ENCODE measurements around the gene RAP2A.

Gene RAP2A

DNA sequence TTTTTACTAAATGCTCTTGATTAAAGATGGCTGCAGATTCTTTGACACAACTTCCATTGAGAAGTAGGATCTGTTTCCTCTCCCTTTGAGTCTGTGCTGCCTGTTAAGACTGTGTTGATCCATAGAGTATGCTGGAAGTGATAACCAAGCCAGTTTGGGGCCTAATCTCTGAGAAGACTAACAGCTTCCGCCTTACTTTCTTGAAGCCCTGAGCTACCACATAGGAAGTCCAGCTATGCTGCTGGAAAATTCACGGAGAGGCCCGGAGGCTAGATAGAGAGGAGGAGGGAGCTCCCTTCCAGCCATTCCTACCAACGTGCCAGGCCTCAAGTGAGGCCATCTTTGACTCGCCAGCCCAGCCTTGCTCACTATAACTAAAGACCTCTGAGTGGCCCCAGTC, 12.5 kb downstream of the RAP2A start:
- no peak for DNase-seq (ENCODE audit: low read depth in 1 of 2, low spot score in 1 of 2)

DNA sequence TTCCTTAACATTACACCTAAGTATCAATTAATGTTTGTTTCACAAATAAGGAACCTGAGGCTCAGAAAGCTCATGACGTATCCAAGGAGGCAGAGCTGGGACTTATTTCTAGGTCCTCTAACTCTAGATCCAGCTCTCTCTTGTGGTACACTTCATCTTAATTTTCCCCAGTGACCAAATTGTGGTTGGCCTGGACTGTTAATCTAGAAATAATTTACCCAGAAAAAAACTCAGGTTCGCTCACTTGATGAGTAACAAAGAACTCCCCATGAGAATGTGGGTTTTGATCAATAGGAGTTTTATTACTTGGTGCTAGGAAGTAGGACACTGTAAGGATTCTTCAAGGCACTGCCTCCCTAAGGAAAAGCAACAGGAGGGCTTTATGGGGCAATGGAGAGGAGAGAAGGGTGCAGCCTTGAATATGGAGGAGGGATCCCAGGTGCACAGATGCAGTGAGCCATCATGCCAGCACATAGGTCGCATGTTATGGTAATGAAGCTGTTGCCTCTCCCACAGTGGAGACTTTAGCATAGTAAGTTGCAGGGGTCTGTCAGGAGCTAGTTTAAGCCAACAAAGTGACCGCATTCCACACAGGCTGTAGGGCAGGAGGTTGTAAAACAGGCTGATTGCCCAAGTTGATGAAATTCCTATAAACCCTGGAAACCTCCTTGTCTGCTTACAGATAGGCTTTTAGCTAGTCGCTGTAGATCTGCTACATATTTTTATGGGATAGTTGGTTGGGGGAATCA, 14.7 kb downstream of the RAP2A start:
- no peak for DNase-seq (ENCODE audit: low read depth in 1 of 2, low spot score in 1 of 2)

GRCh38 chr13:97454699-97455098, 20.7 kb downstream of the RAP2A start:
- DNase-seq (ENCODE audit: low read depth in 1 of 2, low spot score in 1 of 2), result no peak

GRCh38 chr13:97456047-97456446, 22.1 kb downstream of the RAP2A start:
- no peak for DNase-seq (ENCODE audit: low read depth in 1 of 2, low spot score in 1 of 2)

GRCh38 chr13:97459215-97459777, 25.3 kb downstream of the RAP2A start:
- no peak for DNase-seq (ENCODE audit: low read depth in 1 of 2, low spot score in 1 of 2)

DNA sequence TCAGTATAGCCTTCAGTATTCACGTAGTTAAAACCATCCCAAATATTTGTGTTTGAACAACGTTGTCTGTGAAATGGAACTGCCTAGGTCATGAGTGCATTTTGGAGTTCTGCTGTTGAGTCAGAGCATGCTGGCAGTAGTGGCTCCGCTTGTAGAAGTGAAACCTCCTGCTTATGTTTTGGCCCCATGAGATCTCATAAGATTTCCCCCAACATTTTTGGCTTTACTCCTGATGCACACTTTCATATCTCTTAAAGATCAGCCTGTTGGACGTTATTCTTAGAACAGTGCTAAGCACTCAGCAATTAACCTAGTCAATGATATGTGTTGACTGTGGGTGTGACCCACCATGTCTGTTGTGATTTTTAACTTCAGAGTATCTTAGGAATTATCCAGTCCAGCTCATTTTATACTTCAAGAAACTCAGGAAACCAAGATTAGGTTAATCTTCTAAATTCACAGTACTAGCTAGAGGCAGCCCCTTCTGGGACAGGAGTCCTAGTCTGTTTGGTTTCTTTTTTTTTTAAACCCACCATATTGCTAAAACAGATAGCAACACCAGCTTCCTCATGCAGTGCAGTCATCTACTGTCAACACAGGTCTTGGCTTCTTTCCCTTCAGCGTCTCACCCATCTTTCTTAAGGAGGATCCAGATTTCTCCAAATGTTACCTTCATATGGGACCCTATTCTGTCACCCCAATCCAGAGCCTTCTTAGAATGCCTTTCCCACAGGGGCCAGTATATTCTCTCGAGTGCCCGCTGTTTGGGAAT, 26.2 kb downstream of the RAP2A start:
- no peak for DNase-seq (ENCODE audit: low read depth in 1 of 2, low spot score in 1 of 2)

- DNase-seq (ENCODE audit: low read depth in 1 of 2, low spot score in 1 of 2), result no peak
These were observed 26.9 kb downstream of the RAP2A start for GRCh38 chr13:97460853-97461252.

- DNase-seq (ENCODE audit: low read depth in 1 of 2, low spot score in 1 of 2), result no peak
These were observed 30.6 kb downstream of the RAP2A start for GRCh38 chr13:97464561-97464960.

DNA sequence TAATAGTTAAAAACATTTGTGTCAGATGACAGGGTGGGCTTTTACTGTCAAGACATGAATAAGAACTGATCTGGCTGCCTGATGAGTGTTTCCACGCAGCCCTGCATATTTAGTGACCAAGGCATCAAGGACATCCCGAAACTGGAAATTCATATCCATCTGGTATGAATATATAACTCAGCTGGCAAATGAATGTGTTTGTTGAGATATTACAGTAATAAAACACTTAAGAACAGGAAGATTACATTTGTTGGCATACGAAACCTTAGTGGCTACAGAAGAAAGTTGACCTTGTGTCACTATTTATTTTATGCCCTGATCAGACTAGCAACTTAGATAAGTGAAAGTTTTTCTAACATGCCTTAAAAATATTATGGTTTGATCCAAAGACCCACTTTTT, 32.8 kb downstream of the RAP2A start:
- DNase-seq (ENCODE audit: low read depth in 1 of 2, low spot score in 1 of 2), result no peak

GRCh38 chr13:97468331-97468730, 34.4 kb downstream of the RAP2A start:
- DNase-seq (ENCODE audit: low read depth in 1 of 2, low spot score in 1 of 2), result no peak

GRCh38 chr13:97471711-97472110, 37.7 kb downstream of the RAP2A start:
- DNase-seq (ENCODE audit: low read depth in 1 of 2, low spot score in 1 of 2), result no peak

DNA sequence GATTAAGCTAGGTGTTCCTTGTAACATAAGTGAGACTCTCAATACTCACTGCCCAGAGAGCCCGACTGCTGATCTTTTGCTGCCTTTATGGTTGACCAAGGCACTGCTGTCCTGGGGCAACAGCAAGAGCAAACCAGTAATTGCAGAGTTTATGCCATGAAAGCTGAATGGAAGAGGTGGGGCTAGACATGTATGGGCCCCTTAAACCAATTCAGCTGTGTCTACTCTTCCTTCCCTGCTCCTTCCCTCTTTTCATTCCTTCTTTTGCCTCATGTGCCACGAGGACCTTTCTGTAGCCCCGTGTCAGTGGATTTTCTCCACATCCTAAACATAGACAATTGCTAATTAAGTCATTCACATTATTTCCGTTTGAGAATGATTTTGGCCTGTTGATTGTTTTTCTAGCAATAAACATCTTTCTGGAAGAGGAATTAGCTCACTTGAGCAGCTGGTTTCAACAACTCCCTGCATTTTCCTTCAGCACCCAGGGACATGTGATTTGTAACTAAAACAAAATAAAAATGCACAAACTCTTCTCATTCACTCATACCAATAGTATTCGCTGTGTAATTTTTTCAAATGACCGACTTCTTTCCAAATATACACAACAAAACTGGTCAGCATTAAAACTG, 40.5 kb downstream of the RAP2A start:
- no peak for DNase-seq (ENCODE audit: low read depth in 1 of 2, low spot score in 1 of 2)

DNA sequence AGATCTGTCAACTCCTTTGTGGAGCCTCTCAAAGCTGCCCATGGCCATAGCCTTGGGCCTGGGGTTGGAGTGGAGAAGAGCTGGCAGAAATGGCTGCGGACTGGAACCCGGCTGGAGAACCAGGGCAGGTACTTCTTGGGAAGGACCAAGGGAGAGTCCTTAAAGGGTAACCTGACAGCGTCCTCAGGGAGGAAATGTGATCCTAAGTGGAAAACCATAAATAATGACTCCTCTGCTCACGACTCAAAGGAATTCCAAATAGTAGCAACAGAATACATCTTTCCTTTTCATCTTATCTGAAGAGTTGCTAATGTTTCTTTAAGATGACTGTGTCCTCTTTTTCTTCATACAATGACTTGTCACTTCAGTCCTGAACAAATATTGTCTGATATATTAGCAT, 41.0 kb downstream of the RAP2A start:
- no peak for DNase-seq (ENCODE audit: low read depth in 1 of 2, low spot score in 1 of 2)

DNA sequence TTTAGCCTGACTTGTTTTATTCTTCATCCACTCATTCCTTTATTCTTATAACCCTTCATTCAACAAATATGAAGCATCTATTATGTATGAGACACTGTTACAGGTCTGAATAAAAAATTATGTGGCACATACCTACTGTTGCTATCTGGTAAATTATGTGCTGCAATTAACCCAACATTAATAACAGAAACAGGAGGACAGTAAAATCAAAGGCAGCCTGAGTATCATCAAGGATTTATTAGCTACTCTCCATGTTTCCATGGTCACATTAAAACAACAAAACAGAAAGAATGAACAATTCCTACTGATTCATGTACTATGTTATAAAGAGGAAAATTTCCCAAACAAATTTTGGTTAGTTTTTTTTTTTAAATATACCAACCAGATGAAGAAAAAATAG, 43.9 kb downstream of the RAP2A start:
- DNase-seq (ENCODE audit: low read depth in 1 of 2, low spot score in 1 of 2), result no peak

DNA sequence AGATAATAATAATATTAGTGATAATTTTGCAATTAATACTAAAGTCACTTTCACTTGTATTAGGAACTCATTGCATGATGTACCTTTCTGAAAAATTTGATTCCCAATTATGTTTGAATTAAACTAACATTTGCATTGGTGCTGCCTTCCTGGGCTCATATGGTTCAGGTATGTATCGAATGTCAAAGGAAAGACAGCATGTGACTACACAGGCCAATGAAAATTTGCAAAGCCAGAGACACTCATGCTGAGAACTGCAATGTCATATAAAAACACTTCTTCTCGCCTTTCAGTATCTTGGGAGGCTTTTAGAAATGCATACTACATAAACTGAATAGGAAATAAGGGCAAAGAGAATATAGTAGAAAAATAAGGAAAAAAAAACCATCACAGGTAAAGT, 44.3 kb downstream of the RAP2A start:
- no peak for DNase-seq (ENCODE audit: low read depth in 1 of 2, low spot score in 1 of 2)

GRCh38 chr13:97483465-97483864, 49.5 kb downstream of the RAP2A start:
- no peak for DNase-seq (ENCODE audit: low read depth in 1 of 2, low spot score in 1 of 2)

GRCh38 chr13:97484301-97484700, 50.3 kb downstream of the RAP2A start:
- no peak for DNase-seq (ENCODE audit: low read depth in 1 of 2, low spot score in 1 of 2)

DNA sequence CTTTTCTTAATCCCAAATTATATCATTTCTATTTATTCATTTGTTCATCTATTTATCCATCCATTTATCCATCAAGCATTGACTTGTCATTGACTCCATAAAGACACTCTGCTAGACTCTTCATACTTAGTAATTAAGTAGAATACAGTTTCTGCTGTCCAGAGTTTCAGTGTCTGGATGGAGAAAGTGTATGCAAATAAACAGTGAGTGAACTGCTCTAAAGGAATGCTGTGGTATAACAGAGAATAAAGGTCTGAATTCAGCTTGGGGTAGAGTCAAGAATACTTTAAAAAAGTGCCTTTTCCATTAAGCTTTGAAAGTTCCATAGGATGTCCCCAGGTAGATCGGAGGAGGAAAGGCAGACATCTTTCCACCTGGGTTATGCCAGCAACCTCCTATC, 51.4 kb downstream of the RAP2A start:
- DNase-seq (ENCODE audit: low read depth in 1 of 2, low spot score in 1 of 2), result no peak

GRCh38 chr13:97490702-97491307, 56.8 kb downstream of the RAP2A start:
- DNase-seq (ENCODE audit: low read depth in 1 of 2, low spot score in 1 of 2), result no peak

- DNase-seq (ENCODE audit: low read depth in 1 of 2, low spot score in 1 of 2), result no peak
These were observed 57.5 kb downstream of the RAP2A start for GRCh38 chr13:97491452-97491851.

GRCh38 chr13:97492257-97492656, 58.3 kb downstream of the RAP2A start:
- DNase-seq (ENCODE audit: low read depth in 1 of 2, low spot score in 1 of 2), result no peak
